OCI-M1 (cell line): ENCODE measurements around the gene DCP2.

ENCODE experiments used
- DNase-seq: peaks from one replicate; lab custom pipeline; 2025; lab: John Stamatoyannopoulos, UW

The DCP2 gene

DNA sequence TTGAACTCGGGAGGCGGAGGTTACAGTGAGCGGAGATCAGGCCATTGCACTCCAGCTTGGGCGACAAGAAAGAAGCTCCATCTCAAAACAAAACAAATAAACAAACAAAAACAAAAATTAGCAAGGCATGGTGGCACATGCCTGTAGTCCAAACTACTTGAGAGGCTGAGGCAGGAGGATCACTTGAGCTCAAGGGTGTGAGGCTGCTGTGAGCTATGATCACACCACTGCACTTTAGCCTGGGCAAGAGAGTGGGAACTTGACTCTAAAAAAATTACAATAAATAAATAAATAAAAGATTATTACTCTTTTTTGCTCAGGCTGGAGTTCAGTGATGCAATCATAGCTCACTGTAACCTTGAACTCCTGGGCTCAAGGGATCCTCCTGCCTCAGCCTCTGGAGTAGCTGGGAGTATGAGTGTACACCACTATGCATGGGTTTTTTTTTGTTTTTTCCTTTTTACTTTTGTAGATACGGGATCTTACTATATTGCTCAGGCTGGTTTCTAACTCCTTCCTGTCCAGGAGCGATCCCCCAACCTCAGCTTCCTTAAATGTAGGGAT, 9.0 kb upstream of the DCP2 start:
- DNase-seq: no peak

DNA sequence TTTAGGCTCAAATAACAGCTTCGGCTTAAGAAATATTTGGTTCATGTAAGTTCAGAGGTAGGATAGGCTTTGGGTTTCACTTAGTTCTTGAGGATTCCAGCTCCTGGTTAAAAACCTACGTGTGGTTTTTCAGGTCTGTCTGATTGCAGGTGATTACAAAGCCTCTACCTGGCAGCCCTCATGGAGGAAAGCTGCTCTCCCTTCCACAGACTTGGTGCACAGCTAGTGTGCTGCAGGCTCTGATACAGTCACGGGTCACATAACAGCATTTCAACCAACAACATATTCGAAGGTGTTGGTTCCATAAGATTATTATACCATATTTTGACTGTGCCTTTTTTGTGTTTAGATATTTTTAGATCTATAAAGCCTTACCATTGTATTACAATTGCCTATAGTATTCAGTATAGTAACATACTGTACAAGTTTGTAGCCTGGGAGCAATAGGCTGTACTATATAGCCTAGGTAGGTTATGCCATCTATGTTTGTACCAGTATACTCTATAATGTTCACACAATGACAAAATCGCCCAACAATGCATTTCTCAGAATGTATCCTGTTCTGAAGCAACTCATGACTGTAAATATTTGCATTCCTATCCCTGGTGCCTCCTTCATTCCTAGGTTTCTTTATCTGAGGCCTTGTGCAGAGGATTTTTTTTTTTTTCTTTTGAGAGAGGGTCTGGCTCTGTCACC, 8.0 kb upstream of the DCP2 start:
- DNase-seq: no peak

DNA sequence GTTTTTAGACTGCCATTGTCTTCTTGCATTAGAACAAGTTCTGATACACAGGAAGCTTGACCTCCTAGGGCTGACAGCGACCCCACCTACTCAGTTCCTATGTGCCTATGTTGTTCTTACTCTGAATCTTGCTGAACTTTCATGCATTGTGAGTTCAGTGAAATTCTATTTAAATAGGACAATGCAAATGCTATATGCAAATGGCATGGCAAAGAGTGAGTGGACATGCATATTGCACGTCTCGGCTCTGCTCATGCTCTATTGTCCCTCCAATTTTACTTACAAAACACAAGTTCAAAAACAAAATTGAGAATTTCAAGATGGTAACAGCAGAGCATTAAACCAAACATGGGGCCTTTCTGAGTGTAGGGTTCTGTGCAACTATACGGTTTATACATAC, 5.3 kb upstream of the DCP2 start:
- DNase-seq: no peak

DNA sequence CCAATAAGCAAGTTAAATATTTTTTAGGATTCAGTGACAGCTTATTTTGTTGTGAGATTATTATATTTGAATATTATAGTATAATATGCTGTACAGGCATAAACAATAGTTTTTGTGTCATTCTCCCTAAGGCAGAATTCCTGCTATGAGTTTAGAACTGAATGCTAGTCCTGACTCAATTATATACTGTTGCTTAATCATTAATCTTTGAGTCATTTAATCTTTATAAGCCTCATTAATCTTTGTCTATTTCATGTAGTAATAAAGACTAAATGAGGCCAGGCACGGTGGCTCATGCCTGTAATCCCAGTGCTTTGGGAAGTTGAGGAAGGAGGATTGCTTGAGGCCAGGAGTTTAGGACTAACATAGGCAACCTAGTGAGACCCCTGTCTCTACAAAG, 3.6 kb upstream of the DCP2 start:
- no peak for DNase-seq

DNA sequence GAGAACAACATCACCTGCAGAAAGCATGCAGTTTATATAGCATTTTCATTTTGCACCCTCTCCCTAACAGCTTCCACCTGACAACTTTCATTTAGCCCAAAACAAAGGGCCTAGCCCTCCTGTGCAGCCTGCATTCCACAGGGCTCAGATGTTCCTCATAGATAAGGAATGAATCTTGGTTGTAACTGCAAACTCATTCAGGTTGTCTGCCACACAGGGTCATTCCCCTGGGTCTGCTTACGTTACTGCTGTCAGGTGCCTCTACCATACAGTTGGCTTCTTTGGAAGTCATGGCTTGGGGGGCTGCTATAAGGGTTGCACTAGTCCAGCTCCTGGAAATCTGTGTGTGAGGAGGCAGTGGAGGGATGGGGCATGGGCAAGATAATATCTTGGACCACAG, 2.7 kb upstream of the DCP2 start:
- peak; percentile 49 for DNase-seq

DNA sequence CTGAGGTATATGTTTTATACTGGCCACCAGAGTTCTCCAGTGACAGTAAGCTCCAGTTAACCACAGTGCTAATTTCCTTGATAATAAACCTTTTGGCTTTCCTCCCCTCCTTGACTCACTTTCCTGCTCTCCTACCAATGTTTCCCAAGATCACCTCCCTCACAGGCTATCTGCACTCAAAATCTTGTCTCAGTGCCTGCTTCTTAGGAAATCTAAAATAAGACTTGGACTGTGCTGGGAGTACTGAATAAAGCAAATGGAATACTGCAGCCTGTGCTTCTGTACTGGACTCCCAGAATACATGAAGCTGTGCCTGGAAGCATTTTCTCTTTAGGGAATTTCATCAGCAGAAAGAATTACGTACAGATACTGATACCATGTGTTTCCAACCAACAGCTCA, 1.7 kb upstream of the DCP2 start:
- DNase-seq: no peak

DNA sequence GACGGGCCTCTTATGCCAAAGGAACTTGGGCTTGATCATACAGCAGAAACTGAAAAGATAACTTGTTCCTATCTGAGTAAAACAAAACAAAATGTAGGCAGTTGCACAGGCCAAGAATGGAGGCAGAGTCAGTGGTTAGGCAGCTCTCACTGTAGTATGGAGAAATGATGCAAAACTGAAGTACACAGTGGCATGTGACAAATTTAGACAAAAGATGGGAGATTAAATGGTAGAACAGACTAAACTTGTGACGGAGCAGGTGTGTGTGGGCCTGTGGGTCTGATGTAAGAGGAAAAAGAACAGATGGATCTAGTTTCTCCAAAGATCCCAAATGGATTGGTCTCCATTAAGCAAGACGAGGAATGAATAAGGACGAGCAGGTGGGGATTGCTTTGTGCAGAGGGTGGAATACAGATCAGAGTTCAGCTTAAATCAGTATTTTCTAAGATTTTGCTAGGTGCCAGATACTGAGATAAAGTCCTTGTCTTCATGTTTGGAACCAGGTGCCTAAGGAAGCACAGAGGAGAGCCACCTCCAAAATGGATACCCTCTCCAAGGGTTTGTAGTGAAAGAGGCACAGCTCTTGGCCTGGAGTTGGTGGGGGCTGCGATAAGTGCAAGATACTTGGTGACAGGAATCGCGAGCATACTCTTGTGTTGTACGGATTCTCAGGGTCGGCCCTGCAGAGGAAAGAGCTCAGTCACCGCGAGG, 722 bp upstream of the DCP2 start:
- no peak for DNase-seq

DNA sequence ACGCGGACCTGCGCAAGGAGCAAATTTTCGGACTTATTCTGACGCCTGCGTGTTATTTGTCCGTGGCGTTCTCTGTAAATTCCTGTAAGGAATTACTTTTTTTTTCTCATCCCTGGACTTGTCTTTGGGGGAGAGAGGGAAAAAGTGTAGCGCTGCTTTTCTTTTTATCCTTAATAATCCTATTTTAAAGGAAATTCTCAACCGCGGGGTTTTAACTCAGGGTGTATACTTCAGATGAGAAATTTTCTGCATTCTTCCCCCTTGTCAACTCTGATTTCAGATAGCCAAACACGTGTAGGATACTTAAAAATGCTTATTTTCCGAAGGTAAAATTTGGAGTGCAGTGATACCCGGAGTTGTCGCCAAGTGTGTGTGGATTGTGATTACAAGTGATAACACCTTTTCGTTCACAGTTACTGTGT, 853 bp downstream of the DCP2 start:
- DNase-seq: peak; percentile 69

DNA sequence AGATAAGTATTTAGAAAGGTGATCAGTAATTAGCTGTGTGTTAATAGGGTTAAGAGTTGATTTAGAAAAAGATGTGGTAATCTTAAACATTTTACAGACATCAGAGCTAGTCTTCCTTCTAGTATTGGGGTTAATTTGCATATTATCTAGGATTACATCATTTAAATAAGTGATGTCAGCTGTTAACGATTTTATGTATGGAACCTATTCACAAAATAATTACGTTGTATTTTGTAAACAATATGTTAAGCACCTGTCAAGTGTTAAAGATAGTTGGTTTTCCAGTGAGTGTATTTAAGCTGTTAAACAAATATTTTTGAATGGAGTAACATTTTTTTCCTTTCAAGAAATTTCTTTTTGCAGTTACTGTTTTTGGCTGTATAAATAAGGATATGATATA, 2.2 kb downstream of the DCP2 start:
- DNase-seq: peak; percentile 65

DNA sequence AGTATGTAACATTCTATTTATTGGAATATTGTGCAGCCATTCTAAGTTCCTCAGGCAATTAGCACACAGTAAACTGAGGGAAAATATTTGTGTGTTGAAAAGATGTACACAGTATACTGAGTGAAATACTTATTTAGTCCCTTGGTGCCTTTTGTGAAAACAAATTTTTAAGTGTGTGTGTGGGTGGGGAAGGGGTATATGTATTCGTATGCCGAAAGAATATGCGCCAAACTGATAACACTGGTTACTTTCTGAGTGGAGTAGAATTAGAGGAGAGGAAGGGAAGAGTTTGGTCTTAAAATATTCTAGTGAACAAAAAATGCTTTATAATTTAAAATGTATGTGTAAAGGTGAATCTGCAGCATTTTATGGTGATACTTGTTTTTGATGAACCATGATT, 3.1 kb downstream of the DCP2 start:
- peak; percentile 72 for DNase-seq

DNA sequence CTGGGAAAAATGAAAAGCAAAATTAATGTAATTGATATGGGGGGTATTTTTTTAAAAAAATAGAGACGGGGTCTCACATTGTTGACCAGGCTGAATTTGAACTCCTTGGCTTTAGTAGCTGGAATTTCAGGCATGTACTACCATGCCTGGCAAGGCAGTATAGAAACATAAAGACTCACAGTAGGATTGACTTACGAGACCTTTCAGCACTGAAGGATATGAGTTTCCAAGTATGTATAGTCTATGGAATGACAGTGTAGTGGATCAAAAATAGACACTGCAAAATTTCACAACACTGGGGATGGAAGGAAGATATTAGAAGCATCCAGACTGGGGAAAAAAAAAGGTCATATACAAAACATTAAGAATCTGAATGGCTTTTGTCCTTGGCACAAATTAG, 6.8 kb downstream of the DCP2 start:
- no peak for DNase-seq

DNA sequence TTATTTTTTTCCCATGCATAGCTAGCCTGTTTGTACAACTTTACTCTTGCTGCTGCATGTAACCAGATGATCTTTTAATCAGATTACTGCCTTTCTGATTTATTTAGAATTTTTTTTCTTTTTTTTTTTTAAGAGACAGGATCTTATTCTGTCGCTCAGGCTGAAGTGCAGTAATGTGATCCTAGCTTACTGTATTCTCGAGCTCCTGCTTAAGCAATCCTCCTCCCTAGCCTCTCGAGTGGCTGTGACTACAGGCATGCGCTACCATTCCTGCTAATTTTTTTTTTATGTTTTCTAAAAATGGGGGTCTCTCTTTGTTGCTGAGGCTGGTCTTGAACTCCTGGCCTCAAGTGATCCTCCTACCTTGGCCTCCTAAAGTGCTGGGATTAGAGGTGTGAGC, 9.6 kb downstream of the DCP2 start:
- DNase-seq: no peak

DNA sequence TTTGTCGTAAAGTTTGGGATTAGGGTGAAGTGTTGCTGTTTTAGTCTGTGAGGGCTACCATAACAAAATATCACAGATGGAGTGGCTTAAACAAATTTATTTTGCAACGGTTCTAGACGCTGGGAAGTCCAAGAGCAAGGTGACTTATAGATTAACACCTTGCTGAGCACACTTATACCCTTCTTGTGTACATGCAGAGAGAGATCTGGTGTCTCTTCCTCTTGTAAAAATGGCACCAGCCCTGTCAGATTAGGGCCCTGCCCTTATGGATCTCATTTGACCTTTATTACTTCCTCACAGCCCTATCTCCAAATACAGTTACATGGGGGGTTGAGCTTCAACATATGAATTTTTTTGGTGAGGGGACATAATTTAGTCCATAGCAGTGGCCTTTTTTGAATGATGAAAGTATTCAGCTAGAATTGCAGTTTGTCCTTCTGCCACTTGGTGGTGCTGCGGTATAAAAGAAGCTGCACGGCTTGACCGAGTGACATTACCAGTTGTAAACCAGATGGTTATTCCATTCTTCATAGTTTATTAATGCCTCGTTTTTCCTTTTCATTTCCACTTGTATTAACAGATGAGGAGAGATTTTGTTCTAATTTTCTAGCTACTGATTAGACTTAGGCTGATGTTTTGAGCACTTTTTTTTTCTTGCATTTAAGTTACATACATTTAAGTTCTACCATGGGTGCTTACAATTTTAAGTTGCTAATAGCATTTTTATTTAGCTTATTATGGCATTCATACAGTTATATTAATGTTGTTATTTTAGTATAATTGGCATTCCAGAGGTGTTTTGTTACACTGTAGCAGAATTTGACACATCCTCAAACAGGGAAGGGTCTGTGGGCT, 19.4 kb downstream of the DCP2 start:
- DNase-seq: peak; percentile 88

DNA sequence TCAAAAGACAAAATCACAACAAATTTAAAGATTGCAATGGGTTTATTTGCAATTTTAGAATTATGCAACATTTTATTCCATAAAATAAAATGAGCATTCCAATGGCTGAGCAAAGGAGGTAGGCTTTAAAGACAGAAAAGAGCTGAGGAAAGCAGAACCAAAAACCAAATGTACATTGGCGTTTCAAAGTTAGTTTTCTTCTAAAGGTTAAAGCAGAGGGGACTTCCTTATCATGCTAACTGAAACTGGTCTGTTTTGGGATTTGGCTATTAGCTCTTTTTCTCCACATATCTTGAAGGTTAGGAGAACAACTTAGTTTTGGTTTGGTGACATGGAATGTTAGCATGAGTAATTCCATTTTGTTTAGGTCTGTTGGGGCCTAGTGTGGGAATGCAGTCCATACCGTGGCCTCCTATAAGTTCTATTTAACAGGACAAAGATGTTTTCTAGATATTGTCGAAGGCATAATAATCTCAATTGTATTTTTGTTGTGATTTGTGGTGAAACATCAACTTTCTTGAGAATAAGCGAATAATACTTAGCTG, 20.3 kb downstream of the DCP2 start:
- DNase-seq: no peak

DNA sequence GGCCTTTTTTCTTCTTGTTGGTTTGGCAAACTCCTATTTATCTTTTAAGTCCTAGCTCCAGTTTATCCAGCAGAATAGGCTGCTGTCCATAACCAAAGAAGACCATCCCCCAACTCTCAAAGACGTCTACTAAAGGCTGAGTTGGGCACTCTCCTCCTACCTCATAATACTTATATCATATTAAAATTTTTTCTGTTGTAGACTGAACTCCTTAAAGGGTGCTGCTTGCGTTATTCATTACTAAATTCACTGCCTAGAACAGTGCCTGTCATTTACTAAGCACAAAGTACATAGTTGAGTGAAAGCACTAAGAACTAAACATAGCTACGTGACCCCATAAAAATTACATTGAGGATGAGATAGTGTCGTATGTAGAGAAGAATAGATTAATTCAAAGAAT, 21.7 kb downstream of the DCP2 start:
- no peak for DNase-seq

DNA sequence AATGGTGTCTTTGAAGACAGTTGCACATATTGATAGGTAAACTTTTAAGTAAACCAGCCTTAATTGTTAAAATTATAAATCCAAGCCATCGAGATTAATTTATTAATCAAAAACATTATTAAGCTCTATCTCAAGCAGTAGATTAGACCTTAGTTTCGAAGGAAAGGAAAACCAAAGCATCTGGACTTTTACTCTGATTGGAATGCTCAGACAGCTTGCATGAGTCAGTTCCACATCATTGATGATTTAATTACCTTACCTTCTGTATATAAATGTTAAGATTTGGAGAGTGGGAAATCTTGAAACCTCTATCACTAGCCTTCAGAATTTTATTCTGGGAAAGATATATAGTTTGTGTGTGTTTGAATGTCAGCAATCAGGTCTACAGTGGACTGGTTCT, 23.9 kb downstream of the DCP2 start:
- DNase-seq: no peak

DNA sequence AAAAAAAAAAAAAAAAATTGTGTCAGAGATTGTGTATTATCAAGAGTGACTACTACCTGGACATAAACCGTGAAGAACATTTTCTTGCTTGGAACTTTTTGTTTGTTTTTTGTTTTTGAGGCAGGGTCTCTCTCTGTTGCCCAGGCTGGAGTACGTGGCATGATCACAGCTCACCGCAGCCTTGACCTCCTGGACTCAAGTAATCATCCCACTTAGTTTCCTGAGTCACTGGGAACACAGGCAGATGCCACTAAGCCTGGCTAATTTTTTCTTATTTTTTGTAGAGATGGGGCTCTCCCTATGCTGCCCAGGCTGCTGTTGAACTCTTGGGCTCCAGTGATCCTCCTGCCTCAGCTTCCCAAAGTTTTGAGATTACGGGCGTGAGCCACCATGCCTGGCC, 25.8 kb downstream of the DCP2 start:
- no peak for DNase-seq

DNA sequence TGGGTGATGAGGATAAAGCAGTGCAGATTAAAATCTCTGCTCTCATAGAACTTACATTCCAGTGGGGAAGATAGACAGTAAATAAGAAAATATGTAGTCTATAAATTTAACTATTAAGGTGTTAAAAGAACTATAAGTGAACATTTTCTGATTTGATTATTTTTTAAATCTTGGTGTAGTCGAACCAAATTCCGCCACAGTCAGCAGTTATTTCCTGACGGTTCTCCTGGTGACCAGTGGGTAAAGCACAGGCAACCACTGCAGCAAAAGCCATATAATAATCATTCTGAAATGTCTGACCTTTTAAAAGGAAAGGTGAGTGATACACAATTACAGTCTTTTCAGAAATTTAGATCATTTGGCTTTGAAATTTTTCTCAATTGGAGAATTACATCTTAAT, 27.2 kb downstream of the DCP2 start:
- DNase-seq: no peak

DNA sequence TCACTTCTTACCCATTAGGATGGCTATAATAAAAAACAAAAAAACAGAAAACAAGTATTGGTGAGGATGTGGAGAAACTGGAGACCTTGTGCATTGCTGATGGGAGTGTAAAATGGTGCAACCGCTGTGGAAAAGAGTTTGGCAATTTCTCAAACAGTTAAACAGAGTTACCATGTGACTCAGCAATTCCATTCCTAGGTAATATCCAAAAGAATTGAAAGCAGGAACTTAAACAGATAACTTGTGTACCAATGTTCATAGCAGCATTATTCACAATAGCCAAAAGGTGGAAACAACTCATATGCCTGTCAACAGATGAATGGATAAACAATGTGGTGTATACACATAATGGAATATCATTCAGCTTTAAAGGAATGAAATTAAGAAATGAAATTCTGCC, 28.9 kb downstream of the DCP2 start:
- no peak for DNase-seq

DNA sequence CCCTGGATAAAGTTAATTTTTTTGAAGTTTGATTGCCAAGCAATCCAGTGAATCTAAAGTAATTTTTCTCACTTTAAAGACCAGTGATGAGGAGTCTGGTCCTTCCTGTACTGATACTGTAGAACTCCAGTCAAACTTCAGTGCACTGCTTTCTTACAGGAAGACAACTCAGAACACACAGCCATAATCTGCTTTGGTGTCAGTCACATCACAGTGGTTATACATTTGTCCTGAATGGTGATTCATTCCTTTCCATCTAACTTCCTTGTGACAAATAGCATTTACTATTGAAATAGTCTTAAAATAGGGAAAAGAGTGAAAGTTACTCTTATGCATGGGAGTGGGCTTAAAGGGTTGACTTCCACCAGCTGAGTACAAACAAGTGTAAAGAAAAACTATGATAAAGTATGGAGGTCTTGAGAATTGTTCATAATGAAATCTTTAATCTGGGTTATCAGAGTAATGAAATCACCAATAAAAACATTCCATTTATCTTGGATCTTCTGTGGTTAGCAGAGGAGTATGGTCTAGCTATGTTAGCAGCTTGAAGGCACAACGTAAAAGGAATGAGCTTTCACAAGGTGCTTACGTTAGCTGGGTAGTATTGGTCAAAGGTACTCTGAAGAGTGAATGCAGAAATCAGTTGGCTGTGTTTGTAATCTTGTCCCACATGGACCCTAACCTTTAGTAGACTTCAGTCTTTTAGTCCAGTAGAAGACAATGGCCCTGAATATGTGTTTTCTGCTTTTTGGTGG, 41.5 kb downstream of the DCP2 start:
- DNase-seq: no peak

DNA sequence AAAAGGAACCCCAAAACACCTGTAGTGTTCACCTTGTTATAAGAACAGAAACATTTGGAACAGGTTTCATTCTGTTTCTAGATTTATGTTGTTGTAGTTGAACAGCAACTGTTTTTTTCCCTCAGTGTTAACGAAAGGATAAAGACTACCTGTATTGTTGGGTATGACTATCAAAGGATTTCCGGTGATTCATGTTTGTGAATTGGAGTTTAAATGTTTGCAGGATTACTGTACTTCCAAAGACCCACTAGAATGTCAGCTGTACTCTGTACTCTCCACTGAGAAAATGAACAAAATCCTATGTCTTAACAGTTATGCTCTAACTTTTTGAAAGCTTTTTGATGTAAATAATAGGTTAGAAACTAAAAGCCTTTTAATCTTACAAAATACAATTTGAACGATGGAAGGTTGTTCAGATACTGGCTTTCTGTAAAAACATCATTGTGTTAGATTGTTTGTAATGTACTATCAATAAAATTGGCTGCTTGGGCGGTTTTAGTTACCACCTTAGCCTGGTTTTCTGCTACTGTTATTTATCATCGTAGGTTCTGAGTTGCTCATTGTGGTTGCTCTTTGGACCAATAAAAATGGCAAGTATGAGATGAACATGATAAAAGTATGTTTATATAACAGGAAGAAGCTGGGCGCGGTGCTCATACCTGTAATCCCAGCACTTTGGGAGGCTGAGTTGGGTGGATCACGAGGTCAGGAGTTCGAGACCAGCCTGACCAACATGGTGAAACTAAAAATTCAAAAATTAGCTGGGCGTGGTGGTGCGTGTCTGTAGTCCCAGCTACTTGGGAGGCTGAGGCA, 44.1 kb downstream of the DCP2 start:
- no peak for DNase-seq
